ENCODE measurements around the gene ZNF484.

The ZNF484 gene

DNA sequence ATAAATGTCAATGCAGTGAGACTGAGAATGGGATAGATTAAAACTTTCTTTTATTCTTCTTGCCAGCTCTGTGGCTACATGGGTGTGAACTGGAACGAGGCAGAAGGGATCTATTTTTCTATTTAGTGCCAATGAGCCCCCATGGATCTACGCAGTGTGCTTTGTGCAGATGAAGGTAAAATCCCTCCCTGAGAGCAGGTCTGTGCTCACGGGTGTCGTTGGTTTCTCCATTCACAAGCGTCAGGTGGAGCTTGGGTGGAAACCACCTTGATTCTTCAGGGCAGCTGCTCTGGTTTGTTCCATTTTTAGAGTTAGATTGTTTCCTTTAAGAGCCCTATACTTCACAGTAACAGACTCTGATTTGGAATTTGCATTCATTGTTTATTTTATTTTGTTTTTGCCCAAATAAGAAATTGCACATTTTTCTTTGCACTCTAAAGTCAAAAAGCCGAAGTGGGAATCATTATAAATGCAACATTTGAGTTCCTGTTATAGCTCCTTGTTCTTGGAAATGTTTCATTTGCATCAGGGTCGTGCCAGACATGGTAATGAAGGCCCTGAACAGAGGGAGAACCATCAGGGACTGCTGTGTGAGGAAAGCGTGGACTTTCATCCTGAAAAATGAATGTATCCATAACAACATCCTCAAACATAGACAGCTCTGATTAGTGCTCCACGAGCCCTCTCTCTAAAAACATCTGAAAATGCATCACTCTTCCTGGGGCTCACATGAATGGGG is 82.1 kb downstream of the ZNF484 start:
- TF ChIP-seq CTCF (conservative IDR thresholded peaks at IDR 0.05; ENCODE audit: low read length) = no peak
- no peak for DNase-seq (ENCODE audit: low read depth)
- no peak overlapping the region for H3K4me3 ChIP-seq (ENCODE audit: low read length)

All from AG10803 (cell line).